ENCODE data around the gene CORO2A.
A peak's percentile ranks its signal among the peaks of the same experiment; 100 is the strongest.

Gene CORO2A

DNA sequence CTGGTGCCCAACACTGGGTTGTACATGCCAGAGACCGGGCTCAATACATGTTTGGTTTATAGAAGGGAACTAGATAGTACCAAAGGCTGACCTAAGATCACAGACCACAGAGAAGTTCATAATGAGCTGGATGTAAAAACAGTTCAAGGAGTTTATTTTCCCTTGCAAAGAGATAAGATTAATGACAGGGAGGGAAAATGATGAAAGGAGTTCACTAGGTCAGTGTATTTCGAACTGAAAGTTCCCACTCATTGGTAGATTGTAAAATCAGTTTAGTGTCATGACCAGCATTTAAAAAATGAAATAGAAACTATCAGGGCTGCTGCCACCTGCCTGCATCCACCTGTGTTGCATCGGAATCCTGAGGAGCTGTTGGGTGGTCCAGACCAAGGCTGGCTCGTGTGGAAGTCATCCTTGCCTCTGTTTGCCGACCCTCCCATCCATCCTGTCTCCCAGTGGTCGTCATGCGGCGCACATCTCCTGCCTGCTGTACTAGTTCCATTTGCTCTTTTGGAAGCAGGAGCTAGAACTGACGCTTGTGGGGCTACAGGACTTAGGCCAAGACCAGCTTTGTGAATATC, 41.9 kb upstream of the CORO2A start:
- H3K4me3 ChIP-seq (ENCODE audit: low read depth, low read length): no peak overlapping the region
- ChIA-PET POLR2A (interaction anchor here (1.1 kb wide), 1 partner anchor 21 kb away, joined by 4 read pairs; the partner anchor contains the start of gene TBC1D2), CTCF (interaction anchor here (0.6 to 3.8 kb wide), 6 partner anchors 12 to 160 kb away, joined by 3 to 17 read pairs (median 5); no protein-coding TSS in a partner anchor)
- DNase-seq (ENCODE audit: low read depth, low spot score): no peak
- TF ChIP-seq, protein P1, sequence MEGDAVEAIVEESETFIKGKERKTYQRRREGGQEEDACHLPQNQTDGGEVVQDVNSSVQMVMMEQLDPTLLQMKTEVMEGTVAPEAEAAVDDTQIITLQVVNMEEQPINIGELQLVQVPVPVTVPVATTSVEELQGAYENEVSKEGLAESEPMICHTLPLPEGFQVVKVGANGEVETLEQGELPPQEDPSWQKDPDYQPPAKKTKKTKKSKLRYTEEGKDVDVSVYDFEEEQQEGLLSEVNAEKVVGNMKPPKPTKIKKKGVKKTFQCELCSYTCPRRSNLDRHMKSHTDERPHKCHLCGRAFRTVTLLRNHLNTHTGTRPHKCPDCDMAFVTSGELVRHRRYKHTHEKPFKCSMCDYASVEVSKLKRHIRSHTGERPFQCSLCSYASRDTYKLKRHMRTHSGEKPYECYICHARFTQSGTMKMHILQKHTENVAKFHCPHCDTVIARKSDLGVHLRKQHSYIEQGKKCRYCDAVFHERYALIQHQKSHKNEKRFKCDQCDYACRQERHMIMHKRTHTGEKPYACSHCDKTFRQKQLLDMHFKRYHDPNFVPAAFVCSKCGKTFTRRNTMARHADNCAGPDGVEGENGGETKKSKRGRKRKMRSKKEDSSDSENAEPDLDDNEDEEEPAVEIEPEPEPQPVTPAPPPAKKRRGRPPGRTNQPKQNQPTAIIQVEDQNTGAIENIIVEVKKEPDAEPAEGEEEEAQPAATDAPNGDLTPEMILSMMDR (IDR thresholded peaks at IDR 0.05; ENCODE audit: insufficient read depth, low read length, missing control alignments): no peak

GRCh38 chr9:98232926-98233325, 40.5 kb upstream of the CORO2A start:
- TF ChIP-seq, protein P1 (IDR thresholded peaks at IDR 0.05; ENCODE audit: insufficient read depth, low read length, missing control alignments): no peak
- ChIA-PET CTCF (interaction anchor here (1.0 to 1.5 kb wide), 2 partner anchors 8 to 26 kb away, joined by 4 read pairs; no protein-coding TSS in a partner anchor), POLR2A (interaction anchor here (0.6 to 1.3 kb wide), 3 partner anchors 10 to 22 kb away, joined by 3 to 4 read pairs (median 3); partner anchors contain the start of gene TBC1D2)
- H3K4me3 ChIP-seq (ENCODE audit: low read depth, low read length): no peak overlapping the region
- DNase-seq (ENCODE audit: low read depth, low spot score): no peak

DNA sequence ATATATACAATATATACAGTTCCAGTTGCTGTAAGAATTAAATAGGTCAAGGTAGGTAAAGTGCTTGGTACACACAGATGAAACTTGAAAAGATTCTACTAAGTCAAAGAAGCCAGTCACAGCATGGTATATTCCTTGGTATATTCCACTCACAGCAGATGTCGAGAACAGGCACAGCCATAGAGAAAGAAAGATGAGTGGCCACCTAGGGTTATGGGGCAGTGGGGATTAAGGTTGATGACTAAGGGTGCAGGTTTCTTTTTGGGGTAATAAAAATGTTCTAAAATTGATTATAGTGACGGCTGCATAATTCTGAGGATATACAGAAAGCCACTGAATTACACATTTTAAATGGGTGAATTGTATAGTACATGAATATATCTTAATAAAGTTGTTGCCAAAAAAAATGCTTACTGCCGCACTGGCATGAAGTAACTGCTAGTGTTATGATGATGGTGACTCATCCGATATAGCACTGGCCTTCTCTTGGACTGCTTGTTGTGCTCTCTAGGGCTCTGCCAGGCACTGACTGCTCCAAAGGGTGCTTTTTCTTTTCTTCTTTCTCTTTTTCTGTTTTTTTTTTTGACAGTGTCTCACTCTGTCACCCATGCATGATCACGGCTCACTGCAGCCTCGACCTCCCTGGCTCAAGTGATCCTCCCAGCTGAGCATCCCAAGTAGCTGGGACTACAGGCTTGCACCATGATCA, 39.5 kb upstream of the CORO2A start:
- CTCF ChIA-PET: interaction anchor here (1.5 kb wide), 1 partner anchor 25 kb away, joined by 4 read pairs; no protein-coding TSS in a partner anchor
- POLR2A ChIA-PET: interaction anchor here (1.2 to 1.3 kb wide), 2 partner anchors 9 to 23 kb away, joined by 3 to 4 read pairs; partner anchors contain the start of gene TBC1D2
- TF ChIP-seq, protein P1 (IDR thresholded peaks at IDR 0.05; ENCODE audit: insufficient read depth, low read length, missing control alignments): no peak
- H3K4me3 ChIP-seq (ENCODE audit: low read depth, low read length): no peak overlapping the region
- peak; percentile 69 for DNase-seq (ENCODE audit: low read depth, low spot score)

DNA sequence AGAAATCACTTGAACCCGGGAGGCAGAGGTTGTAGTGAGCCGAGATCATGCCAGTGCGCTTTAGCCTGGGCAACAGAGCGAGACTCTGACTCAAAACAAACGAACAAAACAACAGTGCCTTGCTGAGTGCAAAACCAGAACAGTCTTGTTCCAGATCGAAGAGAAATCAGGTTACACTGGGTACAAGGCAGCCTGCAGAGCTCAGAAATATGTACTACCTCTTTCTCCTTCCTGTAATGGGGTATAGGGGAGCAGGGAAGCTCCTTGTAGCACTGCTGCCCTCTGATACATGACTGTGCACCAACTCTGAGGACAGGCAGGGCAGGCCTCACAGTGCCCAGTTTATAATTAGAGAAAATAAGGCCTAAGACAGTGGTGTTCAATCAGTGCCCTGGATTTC, 38.4 kb upstream of the CORO2A start:
- TF ChIP-seq, protein P1 (IDR thresholded peaks at IDR 0.05; ENCODE audit: insufficient read depth, low read length, missing control alignments): no peak
- no peak for DNase-seq (ENCODE audit: low read depth, low spot score)
- POLR2A ChIA-PET: no interaction called here
- CTCF ChIA-PET: interaction anchor here (0.9 kb wide), 1 partner anchor 26 kb away, joined by 3 read pairs; no protein-coding TSS in a partner anchor
- H3K4me3 ChIP-seq (ENCODE audit: low read depth, low read length): no peak overlapping the region

GRCh38 chr9:98230304-98230703, 37.9 kb upstream of the CORO2A start:
- DNase-seq (ENCODE audit: low read depth, low spot score): no peak
- ChIA-PET CTCF (interaction anchor here (0.9 kb wide), 1 partner anchor 25 kb away, joined by 3 read pairs; no protein-coding TSS in a partner anchor), POLR2A (no interaction called here)
- no peak overlapping the region for H3K4me3 ChIP-seq (ENCODE audit: low read depth, low read length)
- TF ChIP-seq, protein P1 (IDR thresholded peaks at IDR 0.05; ENCODE audit: insufficient read depth, low read length, missing control alignments): no peak

DNA sequence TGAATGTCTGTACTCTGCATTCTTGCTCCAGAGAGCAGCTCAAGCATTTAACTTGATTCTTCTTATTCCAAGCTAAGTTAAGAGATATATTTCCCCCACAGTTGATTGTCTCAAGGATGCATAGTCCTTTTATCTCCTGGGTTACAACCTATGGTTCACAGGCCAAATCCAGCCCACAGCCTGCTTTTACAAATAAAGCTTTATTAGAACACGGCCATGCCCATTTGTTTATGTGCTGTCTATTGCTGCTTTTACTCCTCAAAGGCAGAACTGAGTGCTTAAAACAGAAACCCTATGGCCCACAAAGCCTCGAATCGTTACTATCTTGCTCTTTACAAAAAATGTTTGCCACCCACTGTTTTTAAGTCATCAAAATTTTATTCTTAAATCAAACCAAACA, 37.2 kb upstream of the CORO2A start:
- H3K4me3 ChIP-seq (ENCODE audit: low read depth, low read length): no peak overlapping the region
- ChIA-PET CTCF (no interaction called here), POLR2A (no interaction called here)
- TF ChIP-seq, protein P1 (IDR thresholded peaks at IDR 0.05; ENCODE audit: insufficient read depth, low read length, missing control alignments): no peak
- DNase-seq (ENCODE audit: low read depth, low spot score): no peak
